ENCODE measurements around the gene LRRN2.

Gene LRRN2

GRCh38 chr1:204712708-204713430 is 27.3 kb upstream of the LRRN2 start:
- DNase-seq, result no peak
- intact Hi-C loops (cut with DNase I), result no loop called here

DNA sequence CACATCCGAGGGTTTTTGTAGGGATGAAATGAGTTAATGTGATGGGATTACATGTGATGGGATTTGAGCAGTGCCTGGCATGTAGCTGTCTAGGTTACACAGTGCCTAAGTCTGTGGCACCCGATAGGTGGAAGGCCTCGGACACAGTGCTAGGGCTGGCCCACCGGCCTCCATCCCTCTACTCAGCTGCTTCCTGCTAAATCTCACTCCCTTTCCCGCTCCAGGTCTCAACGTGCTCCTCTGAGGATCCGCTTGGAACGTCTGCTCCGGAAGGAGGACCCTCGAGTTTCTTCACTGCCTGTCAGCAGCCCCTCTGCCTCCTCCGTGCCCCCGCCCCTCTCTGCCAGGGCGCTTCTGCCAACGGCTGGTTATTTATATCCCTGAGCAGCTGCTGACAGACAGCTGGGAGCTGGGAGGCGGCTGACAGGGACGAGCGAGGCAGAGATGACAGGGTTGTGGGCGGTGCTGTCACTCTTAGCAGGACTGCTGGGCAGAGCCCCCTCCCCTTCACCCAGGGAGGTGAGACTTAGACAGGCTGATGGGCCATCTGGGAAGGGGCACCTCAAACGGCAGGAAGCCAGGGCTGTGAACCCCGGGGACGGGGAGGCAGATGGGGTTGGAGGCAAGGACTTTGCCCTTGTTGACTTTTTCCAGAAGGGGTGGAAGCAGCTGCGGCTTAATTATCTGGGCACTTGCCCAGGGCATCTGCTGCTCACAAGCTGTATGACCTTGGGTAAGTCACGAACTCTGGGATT is 26.6 kb upstream of the LRRN2 start:
- peak in 8 of 10 donors; percentile 21 to 94 (median 54) for DNase-seq
- intact Hi-C loops (cut with DNase I), result no loop called here

GRCh38 chr1:204711103-204711946 is 25.8 kb upstream of the LRRN2 start:
- intact Hi-C loops (cut with DNase I), result no loop called here
- DNase-seq, result no peak

- intact Hi-C loops (cut with DNase I), result no loop called here
- no peak for DNase-seq
These were observed 24.7 kb upstream of the LRRN2 start for GRCh38 chr1:204709960-204710912.

- no peak for DNase-seq
- intact Hi-C loops (cut with DNase I), result no loop called here
These were observed 23.5 kb upstream of the LRRN2 start for GRCh38 chr1:204709021-204709420.

DNA sequence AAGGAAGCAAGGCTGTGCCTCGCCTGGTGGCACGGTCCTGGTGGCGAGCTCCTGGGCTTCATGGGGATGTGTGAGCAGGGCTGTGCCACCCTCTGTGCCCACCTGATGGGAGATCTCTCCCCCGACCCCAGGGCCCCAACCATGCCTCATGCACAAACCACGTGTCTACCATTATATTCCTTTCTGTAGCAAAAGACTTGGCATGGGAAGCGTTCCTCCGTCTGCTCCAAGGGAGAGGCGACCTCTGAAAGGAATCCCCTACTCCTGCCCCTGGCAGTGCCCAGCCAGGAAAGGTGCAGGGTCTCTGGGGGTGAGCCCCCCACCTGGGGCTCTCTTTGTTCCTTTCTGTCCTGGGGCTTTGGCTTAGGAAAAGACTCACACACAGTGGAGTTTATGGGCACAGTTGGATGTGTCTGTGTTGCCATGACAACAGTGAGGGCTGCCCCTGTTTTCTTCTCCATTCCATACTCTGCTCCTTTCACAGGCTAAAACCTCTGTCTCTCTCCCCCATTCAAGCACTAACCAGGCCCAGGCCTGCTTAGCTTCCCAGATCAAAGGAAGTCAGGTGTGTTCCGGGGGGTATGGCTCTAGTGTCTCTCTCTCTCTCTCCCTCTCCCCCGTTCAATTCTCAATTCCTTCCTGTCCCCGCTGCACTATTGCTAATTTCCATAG is 21.4 kb upstream of the LRRN2 start:
- peak in 4 of 10 donors; percentile 31 to 88 (median 43) for DNase-seq
- intact Hi-C loops (cut with DNase I), result no loop called here

DNA sequence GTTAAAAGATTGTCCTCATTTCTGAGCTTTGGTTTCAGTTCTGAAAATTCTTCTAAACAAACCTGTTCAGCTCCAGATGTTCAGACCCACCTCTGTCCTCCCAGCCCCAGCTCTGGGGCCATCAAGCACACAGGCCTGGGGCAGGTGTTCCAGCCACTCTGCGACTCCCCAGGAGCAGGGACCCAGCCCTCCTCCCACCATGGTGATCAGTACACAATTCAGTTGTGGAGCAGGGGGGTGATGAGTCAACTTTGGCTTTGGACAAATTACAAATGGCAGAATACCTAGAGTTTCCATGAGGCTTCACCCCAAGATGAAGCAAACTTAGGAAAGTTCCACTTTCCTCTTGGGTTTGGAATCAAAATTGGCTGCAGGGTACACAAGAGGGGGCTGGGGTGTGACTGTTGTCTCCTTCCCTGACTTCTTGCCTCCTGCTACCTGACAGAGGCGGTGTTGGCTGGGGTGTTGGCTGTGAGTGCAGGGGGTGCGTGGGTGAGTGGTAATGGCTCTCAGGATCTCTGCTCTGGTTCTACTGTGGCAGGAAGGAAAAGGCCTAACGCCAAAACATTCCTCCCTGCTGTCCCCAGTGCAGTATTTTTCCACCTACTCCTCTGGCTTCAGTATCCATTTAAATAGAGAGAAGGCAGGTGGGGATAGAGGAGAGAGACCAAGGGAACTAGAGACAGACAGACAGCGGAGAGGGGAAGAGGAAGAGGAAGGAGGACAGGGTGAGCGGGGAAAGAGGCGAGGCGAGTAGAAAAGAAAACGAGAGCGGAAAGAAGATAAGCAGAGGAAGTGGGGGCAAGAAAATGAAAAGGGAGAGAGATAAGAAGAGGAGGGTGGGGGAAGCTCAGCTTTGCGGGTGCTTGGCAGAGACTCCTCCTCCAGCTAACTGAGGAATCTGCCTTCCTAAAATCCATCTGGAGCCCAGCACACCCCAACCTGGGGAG is 20.6 kb upstream of the LRRN2 start:
- peak in 5 of 10 donors; percentile 25 to 87 (median 33) for DNase-seq
- intact Hi-C loops (cut with DNase I), result no loop called here

DNA sequence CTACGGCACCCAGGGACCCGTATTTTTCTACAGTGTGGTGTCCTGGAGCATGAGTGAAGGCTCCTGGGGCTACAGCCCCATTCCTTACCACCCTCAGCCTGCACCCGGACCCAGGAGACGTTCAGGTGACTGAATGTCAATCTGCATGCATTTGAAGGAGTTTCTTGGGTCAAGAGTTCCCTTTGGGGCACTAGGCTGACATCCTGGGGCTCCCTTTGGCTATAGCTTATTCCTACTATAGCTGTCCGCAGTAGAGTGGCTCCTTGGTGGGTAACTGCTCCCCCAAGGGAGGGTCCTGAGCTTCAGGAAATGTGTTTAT is 19.9 kb upstream of the LRRN2 start:
- no peak for DNase-seq
- intact Hi-C loops (cut with DNase I), result no loop called here

GRCh38 chr1:204704794-204705492 is 19.4 kb upstream of the LRRN2 start:
- no peak for DNase-seq
- intact Hi-C loops (cut with DNase I), result no loop called here

DNA sequence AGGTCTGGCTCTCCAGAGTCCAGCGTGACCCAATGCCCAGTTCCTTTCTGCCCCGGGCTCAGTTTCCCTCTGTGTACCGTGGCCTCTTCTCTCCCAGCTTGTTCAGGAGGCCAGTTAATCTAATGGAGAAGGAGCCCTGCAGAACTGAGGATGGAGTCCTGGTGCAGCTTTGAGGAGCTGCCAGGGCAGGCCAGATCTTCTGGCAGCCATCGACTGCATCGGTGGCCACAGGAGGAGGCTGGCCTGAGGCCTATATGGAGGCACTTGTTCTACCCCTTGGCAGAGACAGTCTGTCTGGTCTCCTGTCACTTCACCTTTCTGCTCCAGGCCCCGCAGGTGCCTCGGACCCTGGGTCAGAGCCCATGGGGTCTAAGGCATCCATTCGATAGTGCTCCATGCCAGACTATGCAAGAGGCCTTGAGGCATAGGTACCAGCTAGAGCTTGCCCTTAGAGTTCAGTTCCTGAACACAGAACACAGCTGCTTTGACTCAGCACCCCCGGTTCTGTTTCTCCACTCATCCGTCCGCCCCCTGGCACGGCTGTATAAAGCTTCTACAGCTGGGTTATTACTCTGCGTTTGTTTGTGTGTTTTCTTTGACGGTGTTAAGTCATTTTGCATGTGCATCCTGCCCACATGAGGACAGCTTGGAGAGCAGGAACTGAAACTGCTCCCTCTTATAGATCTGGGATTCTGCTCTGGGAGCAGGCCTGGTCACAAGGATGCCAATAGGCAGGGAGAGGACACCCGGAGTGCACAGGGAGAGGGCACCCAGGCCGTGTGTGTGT is 18.5 kb upstream of the LRRN2 start:
- no peak for DNase-seq
- intact Hi-C loops (cut with DNase I), result no loop called here

GRCh38 chr1:204703268-204703664 is 17.7 kb upstream of the LRRN2 start:
- no peak for DNase-seq
- intact Hi-C loops (cut with DNase I), result no loop called here

- no peak for DNase-seq
- intact Hi-C loops (cut with DNase I), result no loop called here
These were observed 17.2 kb upstream of the LRRN2 start for GRCh38 chr1:204702552-204703267.

DNA sequence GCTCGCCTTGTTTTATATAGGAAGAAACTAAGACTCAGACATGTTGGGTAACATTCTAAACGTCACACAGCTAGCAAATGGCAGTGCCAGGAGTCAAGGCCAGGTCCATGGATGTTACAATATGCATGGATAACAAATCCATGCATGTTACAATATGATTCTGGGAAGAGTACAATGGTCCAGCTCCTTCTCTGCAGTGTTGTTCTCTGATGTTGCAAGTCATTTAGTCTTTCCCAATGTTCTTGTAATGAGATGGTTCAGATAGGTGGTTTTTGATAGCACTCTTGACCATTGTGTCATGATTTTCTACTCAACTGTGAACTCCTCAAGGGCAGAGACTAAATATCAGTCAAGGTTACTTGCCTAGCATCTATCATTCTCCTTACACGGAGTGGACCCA is 15.7 kb upstream of the LRRN2 start:
- no peak for DNase-seq
- intact Hi-C loops (cut with DNase I), result no loop called here

GRCh38 chr1:204697893-204698292 is 12.4 kb upstream of the LRRN2 start:
- DNase-seq, result no peak
- intact Hi-C loops (cut with DNase I), result no loop called here

GRCh38 chr1:204696606-204697005 is 11.1 kb upstream of the LRRN2 start:
- intact Hi-C loops (cut with DNase I), result no loop called here
- DNase-seq, result no peak

- intact Hi-C loops (cut with DNase I), result no loop called here
- no peak for DNase-seq
These were observed 10.2 kb upstream of the LRRN2 start for GRCh38 chr1:204695692-204696091.

- DNase-seq, result no peak
- intact Hi-C loops (cut with DNase I), result no loop called here
These were observed 8.6 kb upstream of the LRRN2 start for GRCh38 chr1:204694145-204694544.

All from posterior cingulate gyrus (tissue), 11 donors.